ENCODE results near the gene KCNIP2. TPM values are rescaled to one million over a fixed set of nuclear protein-coding genes. Genes with fewer than 3 reads are reported as not detected.

Gene KCNIP2
- total RNA-seq, 1 experiment from 2014 or later: 8.5 TPM

GRCh38 chr10:101817337-101818118, 26.1 kb downstream of the KCNIP2 start (continued):
- no peak for TF ChIP-seq CEBPB (IDR thresholded peaks at IDR 0.05; ENCODE audit: low read depth)
- no peak for TF ChIP-seq FOSL1 (IDR thresholded peaks at IDR 0.05; ENCODE audit: low read depth)

- Histone ChIP-seq H3K9ac (ENCODE audit: low read length) (peak overlapping the region; percentile 97), H3K9me3 (ENCODE audit: control insufficient read depth in 1 of 2, insufficient read depth in 1 of 2, low read depth in 1 of 2, low read length in 2 of 2) (no peaks in the 10 kb centered on the region), H3K4me2 (ENCODE audit: low read length) (peak overlapping the region; percentile 87), H3K79me2 (ENCODE audit: insufficient read depth, low read length) (peaks cover 78% of the 10 kb centered on the region), H3K9me2 (ENCODE audit: insufficient read depth) (no peaks in the 10 kb centered on the region), H3K4me1 (ENCODE audit: control insufficient read depth in 1 of 2, insufficient read depth in 2 of 2, low read length in 2 of 2) (peaks cover 18 to 31% of the 10 kb centered on the region in 2 experiments), H2AFZ (ENCODE audit: low read depth, low read length, poor library complexity, severe bottlenecking) (no peak overlapping the region), H4K20me1 (ENCODE audit: insufficient read depth) (peaks cover 26% of the 10 kb centered on the region; the same call in 1 of the 2 replicates), H3K4me3 (replicated peaks in 1 of 2; ENCODE audit: low read depth in 1 of 2, low read length in 2 of 2) (peak overlapping the region; percentile 87 to 96), H3K27ac (ENCODE audit: low read depth, low read length) (peak overlapping the region; percentile 81), H3K36me3 (ENCODE audit: control insufficient read depth in 1 of 2, insufficient read depth in 2 of 2, low read length in 2 of 2) (peaks cover 16 to 17% of the 10 kb centered on the region in 2 experiments; a peak in 3 of 4 replicates), H3K27me3 (ENCODE audit: insufficient read depth, low read length) (no peaks in the 10 kb centered on the region)
- ChIA-PET POLR2A (no interaction called here), CTCF (no interaction called here), RAD21 (ENCODE audit: low non-redundant PET in 1 of 2, low total read pairs in 2 of 2, uncharacterized antibody in 2 of 2, unreplicated experiment in 2 of 2) (no interaction called here)
- no TSS peak for BruUV-seq (replicated peaks)
- intact Hi-C loops (cut with micrococcal nuclease): loop anchor here (5.0 kb wide), 1 partner anchor 35 kb away; the partner anchor contains the start of gene NPM3
- TF ChIP-seq SP1 (IDR thresholded peaks at IDR 0.05; ENCODE audit: low read depth): no peak
- no peak for TF ChIP-seq MAX (IDR thresholded peaks at IDR 0.05)
- TF ChIP-seq ATF3 (IDR thresholded peaks at IDR 0.05): no peak
- no peak for TF ChIP-seq POLR2A (IDR thresholded peaks at IDR 0.05; ENCODE audit: borderline replicate concordance, extremely low read depth, insufficient read depth, insufficient read length)
- TF ChIP-seq POLR2AphosphoS5 (IDR thresholded peaks at IDR 0.05; ENCODE audit: low read depth, low read length): no peak
- TF ChIP-seq RAD21 (IDR thresholded peaks at IDR 0.05; ENCODE audit: low read depth): no peak
- TF ChIP-seq CBX3 (IDR thresholded peaks at IDR 0.05; ENCODE audit: low read depth): no peak
- no peak for TF ChIP-seq SIN3A (IDR thresholded peaks at IDR 0.05; ENCODE audit: low read depth)
- TF ChIP-seq ZNF274 (IDR thresholded peaks at IDR 0.05; ENCODE audit: low read depth, low read length): no peak
- TF ChIP-seq ELF1 (IDR thresholded peaks at IDR 0.05; ENCODE audit: borderline replicate concordance, low read depth): no peak
- no peak for TF ChIP-seq ZFX (IDR thresholded peaks at IDR 0.05)
- TF ChIP-seq REST (IDR thresholded peaks at IDR 0.05; ENCODE audit: low read depth): no peak
- no peak for TF ChIP-seq CEBPB (IDR thresholded peaks at IDR 0.05; ENCODE audit: low read depth)
- no peak for TF ChIP-seq EGR1 (IDR thresholded peaks at IDR 0.05; ENCODE audit: low read depth)
- DNase-seq (ENCODE audit: low read depth, low spot score): no peak
- no peak for ATAC-seq
Observed at GRCh38 chr10:101816913-101817336, 26.7 kb downstream of the KCNIP2 start.

Data from HCT116 (cell line).